Measurements from ENCODE around the gene SLC4A2.

SLC4A2 gene

GRCh38 chr7:151124899-151125399 lies 65.6 kb downstream of the SLC4A2 start (continued):
- no peak for TF ChIP-seq ZNF391 (tag by site-specific recombination; IDR thresholded peaks at IDR 0.05; ENCODE audit: borderline replicate concordance, low read depth)
- peak; percentile 68 for TF ChIP-seq SCRT1 (tag by site-specific recombination; IDR thresholded peaks at IDR 0.05; ENCODE audit: borderline replicate concordance)
- TF ChIP-seq ZNF571 (tag by site-specific recombination; IDR thresholded peaks at IDR 0.05) = no peak
- TF ChIP-seq ZNF23 (tag by site-specific recombination; IDR thresholded peaks at IDR 0.05; ENCODE audit: borderline replicate concordance) = no peak
- TF ChIP-seq YY2 (tag by site-specific recombination; IDR thresholded peaks at IDR 0.05) = no peak

- no peaks in the 10 kb centered on the region for H3K9me3 ChIP-seq (ENCODE audit: control insufficient read depth, insufficient read depth, low read depth, low read length)
- H3K4me1 ChIP-seq (ENCODE audit: control insufficient read depth, insufficient read depth, low read length) = no peaks in the 10 kb centered on the region
- CTCF ChIA-PET = no interaction called here
- H3K4me3 ChIP-seq (ENCODE audit: low read depth, low read length) = no peak overlapping the region
- peaks cover 0 to 91% of the 10 kb centered on the region in 2 experiments; a peak in 1 of 3 replicates for H3K36me3 ChIP-seq (ENCODE audit: control insufficient read depth in 2 of 2, insufficient read depth in 1 of 2, low read length in 2 of 2)
- POLR2A ChIA-PET = no interaction called here
- H3K27ac ChIP-seq (ENCODE audit: extremely low read depth, low read depth, low read length) = no peak overlapping the region
- TF ChIP-seq ZNF394 (tag by site-specific recombination; IDR thresholded peaks at IDR 0.05; ENCODE audit: borderline replicate concordance) = no peak
- no peak for TF ChIP-seq HOXD13 (CRISPR knock-in tag; IDR thresholded peaks at IDR 0.05; ENCODE audit: borderline replicate concordance)
- no peak for TF ChIP-seq GLIS2 (tag by site-specific recombination; IDR thresholded peaks at IDR 0.05)
- no peak for TF ChIP-seq ZNF76 (tag by site-specific recombination; IDR thresholded peaks at IDR 0.05; ENCODE audit: borderline replicate concordance, low read depth)
- no peak for TF ChIP-seq EGR2 (tag by site-specific recombination; IDR thresholded peaks at IDR 0.05; ENCODE audit: low read depth)
- TF ChIP-seq ZBTB21 (tag by site-specific recombination; IDR thresholded peaks at IDR 0.05) = no peak
- TF ChIP-seq ZNF175 (tag by site-specific recombination; IDR thresholded peaks at IDR 0.05) = no peak
- no peak for TF ChIP-seq INSM2 (tag by site-specific recombination; IDR thresholded peaks at IDR 0.05)
- no peak for TF ChIP-seq ZNF426 (tag by site-specific recombination; IDR thresholded peaks at IDR 0.05)
- no peak for TF ChIP-seq ZNF670 (tag by site-specific recombination; IDR thresholded peaks at IDR 0.05; ENCODE audit: low read depth)
- no peak for TF ChIP-seq KLF10 (tag by site-specific recombination; IDR thresholded peaks at IDR 0.05)
- TF ChIP-seq ZNF274 (IDR thresholded peaks at IDR 0.05; ENCODE audit: low read length) = no peak
- no peak for TF ChIP-seq ZNF274 (tag by site-specific recombination; IDR thresholded peaks at IDR 0.05; ENCODE audit: borderline replicate concordance)
- TF ChIP-seq ZNF585B (tag by site-specific recombination; IDR thresholded peaks at IDR 0.05) = no peak
- no peak for TF ChIP-seq ZNF362 (tag by site-specific recombination; IDR thresholded peaks at IDR 0.05)
- no peak for TF ChIP-seq ZNF114 (tag by site-specific recombination; IDR thresholded peaks at IDR 0.05)
- TF ChIP-seq KLF1 (tag by site-specific recombination; IDR thresholded peaks at IDR 0.05) = peak; percentile 76
- peak; percentile 35; the same call in 1 of the 2 replicates for TF ChIP-seq KLF17 (tag by site-specific recombination; IDR thresholded peaks at IDR 0.05)
- peak; percentile 24; the same call in 1 of the 2 replicates for TF ChIP-seq IKZF3 (tag by site-specific recombination; IDR thresholded peaks at IDR 0.05)
- TF ChIP-seq ZNF596 (tag by site-specific recombination; IDR thresholded peaks at IDR 0.05) = peak; percentile 64; the same call in 1 of the 2 replicates
- no peak for TF ChIP-seq OVOL3 (tag by site-specific recombination; IDR thresholded peaks at IDR 0.05)
- no peak for TF ChIP-seq ZNF350 (tag by site-specific recombination; IDR thresholded peaks at IDR 0.05)
- no peak for TF ChIP-seq ZBTB11 (tag by site-specific recombination; conservative IDR thresholded peaks at IDR 0.05; ENCODE audit: low read depth)
- TF ChIP-seq MYNN (tag by site-specific recombination; IDR thresholded peaks at IDR 0.05; ENCODE audit: borderline replicate concordance) = no peak
- no peak for TF ChIP-seq SALL2 (tag by site-specific recombination; IDR thresholded peaks at IDR 0.05; ENCODE audit: borderline replicate concordance)
- no peak for TF ChIP-seq ZNF621 (tag by site-specific recombination; IDR thresholded peaks at IDR 0.05)
These were observed 66.1 kb downstream of the SLC4A2 start for GRCh38 chr7:151125470-151125845.
